Gastroesophageal sphincter (tissue), 4 donors: ENCODE results near the gene VPS41. TPM values are rescaled to one million over a fixed set of nuclear protein-coding genes. Genes with fewer than 3 reads are reported as not detected.
"Not testable (repeated sequence)": the region's sequence is repeated elsewhere in the genome, so short reads cannot be mapped to it uniquely, and the experiment has no call there.

Source experiments
- ATAC-seq: fragments of 150-250 bp; one replicate; pipeline ENCODE4 v1.9.1; 2016; ENCODE audit warnings: mild to moderate bottlenecking, moderate library complexity
- H3K27ac ChIP-seq, 4 donors: fragments of 200-600 bp; sonication (generic) in 3 of 4; 1 replicate in 3 of 4; 2 replicates in 1 of 4; pipeline ENCODE4 v1.5.1; 2016 to 2019
- H3K27me3 ChIP-seq: fragments of 200-600 bp; sonication (generic); one replicate; pipeline ENCODE4 v1.5.1; 2019
- H3K36me3 ChIP-seq, 2 donors: fragments of 200-600 bp; sonication (generic); one replicate each; pipeline ENCODE4 v1.5.1; 2019; ENCODE audit warnings: control low read depth in 1 of 2
- H3K4me1 ChIP-seq, 3 donors: fragments of 200-600 bp; sonication (generic); 1 replicate in 2 of 3; 2 replicates in 1 of 3; pipeline ENCODE4 v1.5.1; 2016 to 2019; ENCODE audit warnings: control low read depth in 2 of 3
- H3K4me3 ChIP-seq, 2 donors: fragments of 200-600 bp; sonication (generic); one replicate each; pipeline ENCODE4 v1.5.1; 2019; ENCODE audit warnings: mild to moderate bottlenecking in 1 of 2, moderate library complexity in 1 of 2
- H3K9me3 ChIP-seq, 3 donors: fragments of 200-600 bp; sonication (generic); one replicate each; pipeline ENCODE4 v1.5.1; 2017 to 2019; ENCODE audit warnings: control low read depth in 2 of 3
- CTCF ChIP-seq, 4 experiments: fragments of 200-600 bp in 2 of 4; fragments of 450-650 bp in 2 of 4; sonication (generic) in 1 of 4; IDR thresholded peaks; one replicate each; pipeline ENCODE4 v1.5.1; 2017 to 2019; ENCODE audit warnings: antibody characterized with exemption in 4 of 4, mild to moderate bottlenecking in 2 of 4, moderate library complexity in 2 of 4
- EP300 ChIP-seq: sonication (generic); formaldehyde crosslinking; IDR thresholded peaks from one replicate; pipeline ENCODE4 v1.6.1; 2017; ENCODE audit warnings: antibody characterized with exemption, mild to moderate bottlenecking
- POLR2A ChIP-seq, 2 donors: fragments of 450-650 bp; IDR thresholded peaks; one replicate each; pipeline ENCODE4 v1.6.1; 2017; ENCODE audit warnings: antibody characterized with exemption in 2 of 2, mild to moderate bottlenecking in 2 of 2, moderate library complexity in 1 of 2
- POLR2AphosphoS5 ChIP-seq: sonication (generic); formaldehyde crosslinking; IDR thresholded peaks from one replicate; pipeline ENCODE4 v1.6.1; 2017; ENCODE audit warnings: antibody characterized with exemption
- WGBS, 2 donors: methylation state at CpG; one replicate each; pipeline ENCODE4 v1.1.5; 2018; ENCODE audit warnings: low coverage in 1 of 2; 5-methylcytosine and 5-hydroxymethylcytosine counted together
- total RNA-seq, 4 donors: library from RNA; depleted of rRNA; stranded (reverse); fragments of >200 nt; gene quantifications; one replicate each; pipeline ENCODE4 v1.1.0, GENCODE V29; 2016

VPS41 gene
- 10 to 100 TPM; 33.7 to 71.8 (median 44.3) TPM for total RNA-seq

- no peak for TF ChIP-seq POLR2A (IDR thresholded peaks at IDR 0.05)
- TF ChIP-seq POLR2AphosphoS5: peak; percentile 50
- TF ChIP-seq EP300: no peak
- peak in 1 of 4 experiments; percentile 12 for TF ChIP-seq CTCF (IDR thresholded peaks at IDR 0.05)
- Histone ChIP-seq H3K27ac (peak within 1 kb of the TSS in 2 of 4 donors; percentile 50 to 74), H3K4me1 (peaks cover 0 to 9% (median 3%) of the 10 kb centered on the region in 3 donors), H3K36me3 (no peaks in the 10 kb centered on the region), H3K9me3 (no peaks in the 10 kb centered on the region), H3K27me3 (no peaks in the 10 kb centered on the region), H3K4me3 (peak within 1 kb of the TSS; percentile 67 to 84)
- peak; percentile 92 for ATAC-seq
- WGBS, 2 donors: 0 to 1% methylated on average over 10 to 15 of the region's 20 CpGs
Measured at GRCh38 chr7:38908759-38909335, at the start of gene VPS41. Gene VPS41, minus strand, starts transcription at chr7:38909191. Its CDS starts 17 bp downstream, at chr7:38909174.

- WGBS, 2 donors: 44 to 79% methylated on average over 2 to 5 of the region's 5 CpGs
- H3K27ac ChIP-seq: no peak overlapping the region
- no peak overlapping the region for H3K4me3 ChIP-seq
- H3K27me3 ChIP-seq: peaks cover 8% of the 10 kb centered on the region
- no peaks in the 10 kb centered on the region for H3K9me3 ChIP-seq
- H3K36me3 ChIP-seq: no peaks in the 10 kb centered on the region
- ATAC-seq: no peak
- no peaks in the 10 kb centered on the region for H3K4me1 ChIP-seq
- no peak for TF ChIP-seq CTCF (IDR thresholded peaks at IDR 0.05)
- no peak for TF ChIP-seq POLR2A (IDR thresholded peaks at IDR 0.05)
- no peak for TF ChIP-seq EP300
- no peak for TF ChIP-seq POLR2AphosphoS5
Measured at GRCh38 chr7:38955892-38956291, 46.9 kb upstream of the VPS41 start.

GRCh38 chr7:38953971-38954370 is 45.0 kb upstream of the VPS41 start:
- Histone ChIP-seq H3K27ac (no peak overlapping the region), H3K4me3 (no peak overlapping the region), H3K27me3 (peaks cover 8% of the 10 kb centered on the region), H3K9me3 (no peaks in the 10 kb centered on the region), H3K36me3 (no peaks in the 10 kb centered on the region), H3K4me1 (no peaks in the 10 kb centered on the region)
- WGBS, 2 donors: 62 to 73% methylated on average over 2 to 4 of the region's 4 CpGs
- no peak for TF ChIP-seq EP300
- no peak for TF ChIP-seq POLR2AphosphoS5
- TF ChIP-seq POLR2A (IDR thresholded peaks at IDR 0.05): no peak
- no peak for TF ChIP-seq CTCF (IDR thresholded peaks at IDR 0.05)
- no peak for ATAC-seq

- no peak for TF ChIP-seq POLR2A (IDR thresholded peaks at IDR 0.05)
- Histone ChIP-seq H3K27me3 (peaks cover 8% of the 10 kb centered on the region), H3K4me1 (no peaks in the 10 kb centered on the region), H3K4me3 (no peak overlapping the region), H3K36me3 (no peaks in the 10 kb centered on the region), H3K27ac (no peak overlapping the region), H3K9me3 (no peaks in the 10 kb centered on the region)
- 92 to 100% methylated on average over 1 of the region's 1 CpG for WGBS, 2 donors
- ATAC-seq: no peak
Measured at GRCh38 chr7:38953227-38953626, 44.2 kb upstream of the VPS41 start.

- H3K27ac ChIP-seq: no peak overlapping the region
- H3K36me3 ChIP-seq: no peaks in the 10 kb centered on the region
- H3K4me1 ChIP-seq: no peaks in the 10 kb centered on the region
- H3K4me3 ChIP-seq: no peak overlapping the region
- 71 to 76% methylated on average over 5 to 6 of the region's 6 CpGs for WGBS, 2 donors
- peaks cover 8% of the 10 kb centered on the region for H3K27me3 ChIP-seq
- no peaks in the 10 kb centered on the region for H3K9me3 ChIP-seq
- ATAC-seq: no peak
- no peak for TF ChIP-seq POLR2AphosphoS5
Measured at GRCh38 chr7:38951213-38951612, 42.2 kb upstream of the VPS41 start.

- H3K4me1 ChIP-seq: no peaks in the 10 kb centered on the region
- H3K27ac ChIP-seq: no peak overlapping the region
- H3K36me3 ChIP-seq: no peaks in the 10 kb centered on the region
- H3K4me3 ChIP-seq: no peak overlapping the region
- H3K9me3 ChIP-seq: no peaks in the 10 kb centered on the region
- ATAC-seq: no peak
- WGBS, 2 donors: 0 to 33% methylated on average over 1 of the region's 1 CpG
- TF ChIP-seq POLR2A (IDR thresholded peaks at IDR 0.05) (no peak), POLR2AphosphoS5 (no peak), EP300 (no peak), CTCF (IDR thresholded peaks at IDR 0.05) (no peak)
- peaks cover 2% of the 10 kb centered on the region for H3K27me3 ChIP-seq
Measured at GRCh38 chr7:38950309-38950708, 41.3 kb upstream of the VPS41 start.

GRCh38 chr7:38947541-38947940 is 38.5 kb upstream of the VPS41 start:
- WGBS, 2 donors: 80 to 82% methylated on average over 1 to 4 of the region's 4 CpGs
- not testable (repeated sequence) for H3K36me3 ChIP-seq, H3K4me1 ChIP-seq, H3K27me3 ChIP-seq, H3K27ac ChIP-seq, H3K4me3 ChIP-seq, ATAC-seq, H3K9me3 ChIP-seq
